RWPE2 (cell line): ENCODE measurements around the gene SERPINB7.
A peak's percentile ranks its signal among the peaks of the same experiment; 100 is the strongest.

Source experiments
- ATAC-seq: fragments of 200-7000 bp; cut with Tn5 transposase; 3 replicates; pipeline ENCODE4 v1.9.1; 2021; ENCODE audit warnings: low read depth
- DNase-seq: peaks from one replicate; pipeline ENCODE4 v3.0.0-alpha.2; 2020; ENCODE audit warnings: low spot score
- H3K27ac ChIP-seq: fragments of 450-650 bp; 2 replicates; pipeline ENCODE4 v1.5.1; 2017; ENCODE audit warnings: mild to moderate bottlenecking; ENCODE audit not compliant: poor library complexity, severe bottlenecking
- H3K27me3 ChIP-seq: fragments of 250-450 bp; sonication (Bioruptor Pico); 2 replicates; pipeline ENCODE4 v1.5.1; 2021; ENCODE audit warnings: mild to moderate bottlenecking, moderate library complexity; ENCODE audit not compliant: insufficient read depth, poor library complexity, severe bottlenecking
- H3K36me3 ChIP-seq: fragments of 250-450 bp; sonication (Bioruptor Pico); 2 replicates; pipeline ENCODE4 v1.5.1; 2020; ENCODE audit warnings: low read depth, mild to moderate bottlenecking, moderate library complexity
- H3K4me1 ChIP-seq: fragments of 250-450 bp; sonication (Bioruptor Pico); 2 replicates; pipeline ENCODE4 v1.5.1; 2021; ENCODE audit warnings: mild to moderate bottlenecking, moderate library complexity; ENCODE audit not compliant: insufficient read depth, poor library complexity, severe bottlenecking
- H3K4me3 ChIP-seq: fragments of 250-450 bp; sonication (Bioruptor Pico); 2 replicates; pipeline ENCODE4 v1.5.1; 2021; ENCODE audit warnings: mild to moderate bottlenecking, moderate library complexity; ENCODE audit not compliant: severe bottlenecking
- H3K9me3 ChIP-seq: fragments of 250-450 bp; sonication (Bioruptor Pico); 2 replicates; pipeline ENCODE4 v1.5.1; 2021; ENCODE audit warnings: mild to moderate bottlenecking, moderate library complexity; ENCODE audit not compliant: severe bottlenecking
- CTCF ChIP-seq: fragments of 450-650 bp; IDR thresholded peaks from one replicate; pipeline ENCODE4 v1.5.1; 2017; ENCODE audit warnings: mild to moderate bottlenecking, moderate library complexity; ENCODE audit not compliant: poor library complexity, severe bottlenecking

The SERPINB7 gene

GRCh38 chr18:63818212-63818611 lies 43.0 kb downstream of the SERPINB7 start:
- H3K36me3 ChIP-seq: no peaks in the 10 kb centered on the region
- no peak overlapping the region for H3K4me3 ChIP-seq
- H3K27me3 ChIP-seq: no peaks in the 10 kb centered on the region
- DNase-seq: no peak
- no peaks in the 10 kb centered on the region for H3K4me1 ChIP-seq
- no peak for ATAC-seq
- peak overlapping the region; percentile 11 for H3K27ac ChIP-seq
- no peaks in the 10 kb centered on the region for H3K9me3 ChIP-seq
- no peak for TF ChIP-seq CTCF

- Histone ChIP-seq H3K4me1 (no peaks in the 10 kb centered on the region), H3K27ac (no peak overlapping the region)
- DNase-seq: no peak
Observed at GRCh38 chr18:63819786-63820185, 44.6 kb downstream of the SERPINB7 start.

GRCh38 chr18:63820694-63821093 lies 45.5 kb downstream of the SERPINB7 start:
- Histone ChIP-seq H3K27me3 (no peaks in the 10 kb centered on the region), H3K4me3 (no peak overlapping the region), H3K27ac (no peak overlapping the region), H3K9me3 (no peaks in the 10 kb centered on the region), H3K4me1 (no peaks in the 10 kb centered on the region), H3K36me3 (no peaks in the 10 kb centered on the region)
- TF ChIP-seq CTCF: no peak
- ATAC-seq (no peak), DNase-seq (no peak)

More at GRCh38 chr18:63819786-63820185, 44.6 kb downstream of the SERPINB7 start:
- ATAC-seq: no peak
- no peaks in the 10 kb centered on the region for H3K36me3 ChIP-seq
- H3K4me3 ChIP-seq: no peak overlapping the region
- H3K9me3 ChIP-seq: no peaks in the 10 kb centered on the region
- H3K27me3 ChIP-seq: no peaks in the 10 kb centered on the region
- no peak for TF ChIP-seq CTCF

- Histone ChIP-seq H3K36me3 (no peaks in the 10 kb centered on the region), H3K27me3 (no peaks in the 10 kb centered on the region), H3K9me3 (no peaks in the 10 kb centered on the region), H3K27ac (no peak overlapping the region), H3K4me1 (no peaks in the 10 kb centered on the region), H3K4me3 (no peak overlapping the region)
- no peak for DNase-seq
- ATAC-seq: peak; percentile 56; the same call in 1 of the 3 replicates
- peak; percentile 31 for TF ChIP-seq CTCF
Observed at GRCh38 chr18:63823516-63824219, 48.5 kb downstream of the SERPINB7 start.

- TF ChIP-seq CTCF: no peak
- no peaks in the 10 kb centered on the region for H3K4me1 ChIP-seq
- no peak overlapping the region for H3K4me3 ChIP-seq
- DNase-seq: no peak
- no peaks in the 10 kb centered on the region for H3K27me3 ChIP-seq
- H3K36me3 ChIP-seq: no peaks in the 10 kb centered on the region
- no peak overlapping the region for H3K27ac ChIP-seq
- no peaks in the 10 kb centered on the region for H3K9me3 ChIP-seq
- no peak for ATAC-seq
Observed at GRCh38 chr18:63824220-63824525, 49.0 kb downstream of the SERPINB7 start.
